Adrenal gland (tissue), 12 donors: Measurements from ENCODE around the gene OR8D1. TPM values are rescaled to one million over a fixed set of nuclear protein-coding genes. Genes with fewer than 3 reads are reported as not detected.

ENCODE experiments used
- DNase-seq, 7 donors: peaks; one replicate each; pipeline ENCODE4 v3.0.0-alpha.2; 2019 to 2020
- H3K27ac ChIP-seq, 5 donors: fragments of 200-600 bp; sonication (generic) in 4 of 5; 1 replicate in 3 of 5; 2 replicates in 2 of 5; pipeline versions ENCODE4 v1.5.1 to v1.8.0; 2016 to 2020; ENCODE audit warnings: mild to moderate bottlenecking in 1 of 5
- H3K27me3 ChIP-seq: fragments of 200-600 bp; 2 replicates; pipeline ENCODE4 v1.8.0; 2021
- H3K36me3 ChIP-seq, 2 donors: fragments of 200-600 bp; replicated peaks in 1 of 2; 1 replicate in 1 of 2; 2 replicates in 1 of 2; pipeline versions ENCODE4 v1.5.1 to v1.8.0; 2018 to 2022
- H3K4me1 ChIP-seq, 2 donors: fragments of 200-600 bp; replicated peaks in 1 of 2; 1 replicate in 1 of 2; 2 replicates in 1 of 2; pipeline versions ENCODE4 v1.5.1 to v1.8.0; 2018 to 2021
- H3K4me3 ChIP-seq, 4 donors: fragments of 200-600 bp; sonication (generic) in 3 of 4; one replicate each; pipeline ENCODE4 v1.5.1; 2016 to 2018
- H3K9me3 ChIP-seq, 3 donors: fragments of 200-600 bp; sonication (generic) in 1 of 3; replicated peaks in 1 of 3; 1 replicate in 2 of 3; 2 replicates in 1 of 3; pipeline versions ENCODE4 v1.5.1 to v1.8.0; 2016 to 2021
- POLR2A ChIP-seq, 2 donors: fragments of 450-650 bp; IDR thresholded peaks; one replicate each; pipeline ENCODE4 v1.6.1; 2017; ENCODE audit warnings: antibody characterized with exemption in 2 of 2, mild to moderate bottlenecking in 2 of 2, moderate library complexity in 1 of 2
- WGBS, 4 donors: extraction: QIAGEN DNeasy Blood & Tissue Kit in 2 of 4; methylation state at CpG; one replicate each; pipeline versions ENCODE4 v1.1.5 to v1.1.7; 2013 to 2017; 5-methylcytosine and 5-hydroxymethylcytosine counted together
- intact Hi-C, 2 donors: fragments of 100-400 bp; cut with DNase I; formaldehyde crosslinking; loops; one replicate each; pipeline versions ENCODE4 v1.14.1 to v1.15.0; 2022 to 2023
- polyA plus RNA-seq, 3 donors: library from polyadenylated mRNA; stranded (reverse); fragments of 200-250 nt in 2 of 3; fragments of 350-450 nt in 1 of 3; fragmentation: Illumina TruSeq in 1 of 3; extraction: RNeasy Lipid Tissue Mini Kit (QIAGEN cat#74804) in 1 of 3; gene quantifications; one replicate each; pipeline ENCODE4 v1.2.3, GENCODE V29; 2013 to 2014
- total RNA-seq, 9 donors: library from RNA; depleted of rRNA in 4 of 9; stranded (reverse); fragments of >200 nt in 4 of 9; fragments of 120-200 nt in 1 of 9; fragmentation: NEBNext Ultra II Directional in 1 of 9; extraction: Animal tissue kit (Norgen Biotek cat#: 25700) in 1 of 9; gene quantifications; one replicate each; pipeline versions ENCODE4 v1.1.0 to v1.2.4, GENCODE V29; 2013 to 2023
- TF ChIP-seq, protein P1 (sequence below), 6 experiments: fragments of 450-650 bp in 4 of 6; fragments of 200-600 bp in 2 of 6; sonication (generic) in 1 of 6; IDR thresholded peaks; 1 replicate in 5 of 6; 2 replicates in 1 of 6; pipeline versions ENCODE4 v1.5.1 to v1.8.0; 2016 to 2021; ENCODE audit warnings: antibody characterized with exemption in 6 of 6, mild to moderate bottlenecking in 2 of 6, moderate library complexity in 1 of 6
- donor health status: healthy with polysubstance abuse.
- donor health status: Bipolar disorder and iron deficiency.
- donor health status: DM: yes; HTN: yes; CAD: no.
- donor health status: DM: no; HTN: no; CAD: no.
- donor health status: DM: no; HTN: no; CAD: no.
- donor health status: DM: yes; HTN: yes; CAD: no.

The OR8D1 gene
- total and polyA plus RNA-seq, 12 donors, result not detected

DNA sequence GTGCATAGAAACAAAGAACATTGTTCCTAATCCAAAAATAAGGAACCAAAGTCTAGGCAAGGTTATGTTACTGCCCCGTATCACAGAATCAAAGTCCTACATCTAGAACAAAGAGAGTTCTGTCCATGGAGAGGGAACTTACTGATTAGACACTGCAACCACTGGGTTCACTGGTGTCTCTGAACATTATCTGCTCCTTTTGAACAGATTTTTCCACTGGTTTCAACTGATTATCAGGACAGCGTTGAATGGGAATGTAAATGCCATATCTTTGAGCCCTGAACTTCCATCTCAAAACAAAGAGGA is 26.3 kb upstream of the OR8D1 start:
- 75 to 86% (median 77%) methylated on average over 2 of the region's 2 CpGs for WGBS, 4 donors
- no peak for DNase-seq
- H3K27me3 ChIP-seq, result no peaks in the 10 kb centered on the region
- H3K4me1 ChIP-seq, result no peaks in the 10 kb centered on the region
- no peak overlapping the region for H3K4me3 ChIP-seq
- H3K36me3 ChIP-seq, result no peaks in the 10 kb centered on the region
- H3K9me3 ChIP-seq, result no peaks in the 10 kb centered on the region
- intact Hi-C loops, result no loop called here
- TF ChIP-seq, protein P1, sequence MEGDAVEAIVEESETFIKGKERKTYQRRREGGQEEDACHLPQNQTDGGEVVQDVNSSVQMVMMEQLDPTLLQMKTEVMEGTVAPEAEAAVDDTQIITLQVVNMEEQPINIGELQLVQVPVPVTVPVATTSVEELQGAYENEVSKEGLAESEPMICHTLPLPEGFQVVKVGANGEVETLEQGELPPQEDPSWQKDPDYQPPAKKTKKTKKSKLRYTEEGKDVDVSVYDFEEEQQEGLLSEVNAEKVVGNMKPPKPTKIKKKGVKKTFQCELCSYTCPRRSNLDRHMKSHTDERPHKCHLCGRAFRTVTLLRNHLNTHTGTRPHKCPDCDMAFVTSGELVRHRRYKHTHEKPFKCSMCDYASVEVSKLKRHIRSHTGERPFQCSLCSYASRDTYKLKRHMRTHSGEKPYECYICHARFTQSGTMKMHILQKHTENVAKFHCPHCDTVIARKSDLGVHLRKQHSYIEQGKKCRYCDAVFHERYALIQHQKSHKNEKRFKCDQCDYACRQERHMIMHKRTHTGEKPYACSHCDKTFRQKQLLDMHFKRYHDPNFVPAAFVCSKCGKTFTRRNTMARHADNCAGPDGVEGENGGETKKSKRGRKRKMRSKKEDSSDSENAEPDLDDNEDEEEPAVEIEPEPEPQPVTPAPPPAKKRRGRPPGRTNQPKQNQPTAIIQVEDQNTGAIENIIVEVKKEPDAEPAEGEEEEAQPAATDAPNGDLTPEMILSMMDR (IDR thresholded peaks at IDR 0.05), result no peak
- TF ChIP-seq POLR2A (IDR thresholded peaks at IDR 0.05), result no peak
- no peak overlapping the region for H3K27ac ChIP-seq

- Histone ChIP-seq H3K27me3 (no peaks in the 10 kb centered on the region), H3K9me3 (no peaks in the 10 kb centered on the region), H3K27ac (no peak overlapping the region), H3K4me3 (no peak overlapping the region), H3K36me3 (no peaks in the 10 kb centered on the region), H3K4me1 (no peaks in the 10 kb centered on the region)
- TF ChIP-seq, protein P1 (IDR thresholded peaks at IDR 0.05), result no peak
- TF ChIP-seq POLR2A (IDR thresholded peaks at IDR 0.05), result no peak
- no peak for DNase-seq
- WGBS, 4 donors, result 65 to 82% (median 70%) methylated on average over 6 of the region's 6 CpGs
- intact Hi-C loops, result no loop called here
Measured at GRCh38 chr11:124339396-124340141, 25.8 kb upstream of the OR8D1 start.

DNA sequence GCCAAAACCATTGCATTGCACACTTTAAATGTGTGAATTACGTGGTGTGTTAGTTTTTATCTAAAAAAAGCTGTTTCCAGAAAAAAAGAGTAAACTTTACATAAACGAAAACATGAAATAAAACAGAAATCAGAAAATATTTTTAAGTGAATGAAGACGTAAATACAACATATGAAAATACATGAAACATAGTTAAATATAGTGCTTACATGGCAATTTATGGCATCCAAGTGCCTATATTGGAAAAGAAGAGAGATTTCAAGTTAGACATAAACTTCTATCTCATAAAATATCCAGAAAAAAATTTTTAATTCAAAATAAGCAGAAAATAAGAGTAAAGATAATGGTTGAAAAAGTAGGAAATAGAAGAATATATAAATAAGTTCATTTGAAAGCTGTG is 18.1 kb upstream of the OR8D1 start:
- H3K4me3 ChIP-seq, result no peak overlapping the region
- no peaks in the 10 kb centered on the region for H3K4me1 ChIP-seq
- no peaks in the 10 kb centered on the region for H3K27me3 ChIP-seq
- intact Hi-C loops, result no loop called here
- H3K36me3 ChIP-seq, result no peaks in the 10 kb centered on the region
- DNase-seq, result no peak
- TF ChIP-seq, protein P1 (IDR thresholded peaks at IDR 0.05), result no peak
- TF ChIP-seq POLR2A (IDR thresholded peaks at IDR 0.05), result no peak
- WGBS, 4 donors, result 56 to 69% (median 63%) methylated on average over 3 of the region's 3 CpGs
- no peak overlapping the region for H3K27ac ChIP-seq
- no peaks in the 10 kb centered on the region for H3K9me3 ChIP-seq

GRCh38 chr11:124329787-124330478 is 16.2 kb upstream of the OR8D1 start:
- 44 to 50% (median 47%) methylated on average over 2 of the region's 2 CpGs for WGBS, 4 donors
- H3K27me3 ChIP-seq, result no peaks in the 10 kb centered on the region
- no peak overlapping the region for H3K27ac ChIP-seq

More at GRCh38 chr11:124329787-124330478, 16.2 kb upstream of the OR8D1 start:
- Histone ChIP-seq H3K36me3 (no peaks in the 10 kb centered on the region), H3K9me3 (no peaks in the 10 kb centered on the region), H3K4me3 (no peak overlapping the region), H3K4me1 (no peaks in the 10 kb centered on the region)
- TF ChIP-seq, protein P1 (IDR thresholded peaks at IDR 0.05), result peak in 2 of 6 experiments; percentile 13 to 23
- TF ChIP-seq POLR2A (IDR thresholded peaks at IDR 0.05), result no peak
- intact Hi-C loops, result no loop called here
- no peak for DNase-seq
